K562 (cell line): ENCODE data around the gene OBSL1. TPM values are rescaled to one million over a fixed set of nuclear protein-coding genes. Genes with fewer than 3 reads are reported as not detected.

ENCODE experiments used
- ADNP ChIP-seq: fragments of 200-800 bp; sonication (Bioruptor generic); IDR thresholded peaks from 2 replicates; pipeline ENCODE4 v1.6.1; 2016; ENCODE audit warnings: missing genetic modification characterization, missing compliant biosample characterization
- CTBP1 ChIP-seq: fragments of 450-650 bp; IDR thresholded peaks from 2 replicates; pipeline ENCODE4 v1.6.1; 2016; ENCODE audit warnings: borderline replicate concordance
- HNRNPL ChIP-seq: fragments of 200-400 bp; formaldehyde crosslinking; IDR thresholded peaks from 2 replicates; pipeline ENCODE4 v1.6.1; 2017; ENCODE audit warnings: low read depth, mild to moderate bottlenecking, low read length
- RBM17 ChIP-seq: fragments of 200-400 bp; formaldehyde crosslinking; IDR thresholded peaks from 2 replicates; pipeline ENCODE4 v1.6.1; 2017; ENCODE audit warnings: low read depth, mild to moderate bottlenecking, low read length, borderline replicate concordance
- SFPQ ChIP-seq: fragments of 200-400 bp; formaldehyde crosslinking; IDR thresholded peaks from 2 replicates; pipeline ENCODE4 v1.6.1; 2017; ENCODE audit warnings: mild to moderate bottlenecking, low read depth, low read length, moderate library complexity
- SMAD3 ChIP-seq: fragments of 450-650 bp; formaldehyde crosslinking; conservative IDR thresholded peaks from 2 replicates; pipeline ENCODE4 v1.4.0; 2020; ENCODE audit warnings: mild to moderate bottlenecking
- SNIP1 ChIP-seq: fragments of 450-650 bp; IDR thresholded peaks from 2 replicates; pipeline ENCODE4 v1.7.1; 2017; ENCODE audit warnings: low read depth, mild to moderate bottlenecking
- TOE1 ChIP-seq, 2 experiments: fragments of 450-650 bp in 1 of 2; sonication (generic) in 1 of 2; formaldehyde crosslinking in 1 of 2; IDR thresholded peaks; 2 replicates each; pipeline versions ENCODE4 v1.7.1 to v1.8.0; 2016 to 2022; ENCODE audit warnings: borderline replicate concordance in 2 of 2, mild to moderate bottlenecking in 2 of 2, antibody characterized with exemption in 1 of 2, inconsistent platforms in 1 of 2, low read depth in 1 of 2, missing genetic modification reagents in 1 of 2, moderate library complexity in 1 of 2
- USF2 ChIP-seq: sonication (generic); formaldehyde crosslinking; IDR thresholded peaks from 2 replicates; pipeline ENCODE4 v1.5.0; 2020; ENCODE audit warnings: missing genetic modification reagents
- XRCC4 ChIP-seq: IDR thresholded peaks from one replicate; pipeline ENCODE4 v1.6.1; 2011; ENCODE audit not compliant: insufficient read depth, insufficient read length; ENCODE audit errors: extremely low read depth
- XRCC5 ChIP-seq: fragments of 200-400 bp; formaldehyde crosslinking; IDR thresholded peaks from 2 replicates; pipeline ENCODE4 v1.6.1; 2017; ENCODE audit warnings: low read depth, mild to moderate bottlenecking, low read length
- ZBTB12 ChIP-seq: fragments of 250-450 bp; sonication (Bioruptor Pico); IDR thresholded peaks from 2 replicates; pipeline ENCODE4 v1.4.0; 2020
- ZNF584 ChIP-seq: fragments of 200-800 bp; sonication (Bioruptor generic); IDR thresholded peaks from 2 replicates; pipeline ENCODE4 v1.6.1; 2016; ENCODE audit warnings: low read depth, mild to moderate bottlenecking, missing genetic modification characterization, missing compliant biosample characterization
- ZNF644 ChIP-seq: fragments of 200-800 bp; sonication (Bioruptor generic); IDR thresholded peaks from 2 replicates; pipeline ENCODE4 v1.6.1; 2016; ENCODE audit warnings: low read depth, missing genetic modification characterization, missing compliant biosample characterization
- ZNF740 ChIP-seq, 3 experiments: fragments of 200-800 bp in 1 of 3; sonication (Bioruptor generic) in 1 of 3; sonication (generic) in 1 of 3; formaldehyde crosslinking in 1 of 3; IDR thresholded peaks; 2 replicates each; pipeline versions ENCODE4 v1.6.1 to v1.8.0; 2016 to 2022; ENCODE audit warnings: mild to moderate bottlenecking in 2 of 3, missing compliant biosample characterization in 2 of 3, missing genetic modification characterization in 2 of 3, missing genetic modification reagents in 1 of 3
- polyA plus RNA-seq, 8 experiments: library from polyadenylated mRNA; depleted of rRNA in 4 of 8; stranded (reverse) in 5 of 8; unstranded in 3 of 8; fragments of >200 nt; fragmentation: Nextera tagmentation in 2 of 8; fragmentation: Illumina TruSeq in 1 of 8; extraction: Ambion mirVana in 2 of 8; extraction: Trizol in 1 of 8; gene quantifications; 2 replicates each; pipeline versions ENCODE4 v1.2.1 to v1.2.3, GENCODE V29; 2011 to 2014; ENCODE audit warnings: inconsistent platforms in 1 of 8, missing spikeins in 1 of 8
- total RNA-seq, 7 experiments: library from RNA; depleted of rRNA in 6 of 7; stranded (reverse); fragments of >200 nt in 6 of 7; fragmentation: Illumina TruSeq in 2 of 7; extraction: Trizol in 2 of 7; gene quantifications; 2 replicates each; pipeline versions ENCODE4 v1.2.1 to v1.2.3, GENCODE V29; 2011 to 2021; ENCODE audit warnings: low replicate concordance in 1 of 7

OBSL1 gene
- total and polyA plus RNA-seq, 9 of the 15 experiments (the other 6 are each of a cell fraction or from before 2014, with no cell fraction given): 1.2 to 26.6 (median 8.6) TPM

GRCh38 chr2:219572237-219573001 lies 1.1 kb upstream of the OBSL1 start, which contains the start of gene INHA (continued):
- no peak for TF ChIP-seq ZNF584 (CRISPR knock-in tag)
- TF ChIP-seq XRCC4: no peak
- no peak for TF ChIP-seq XRCC5
- no peak for TF ChIP-seq SNIP1
- TF ChIP-seq SFPQ: no peak
- peak; percentile 53; the same call in 1 of the 2 replicates for TF ChIP-seq ADNP (tag)
- 0 out of 2 replicates have a peak, but pooled peaks have one; percentile 35 for TF ChIP-seq HNRNPL
- TF ChIP-seq ZNF740 (CRISPR knock-in tag; IDR thresholded peaks at IDR 0.05): no peak
- TF ChIP-seq ZNF740 (tag; IDR thresholded peaks at IDR 0.05): no peak
- no peak for TF ChIP-seq USF2
- no peak for TF ChIP-seq SMAD3 (CRISPR knock-in tag)
- peak; percentile 31; the same call in 1 of the 2 replicates for TF ChIP-seq ZNF644
- TF ChIP-seq CTBP1: no peak
- TF ChIP-seq ZBTB12: no peak
- TF ChIP-seq RBM17: no peak
- TF ChIP-seq TOE1 (IDR thresholded peaks at IDR 0.05; ENCODE audit: borderline replicate concordance): peak; percentile 6; the same call in 1 of the 2 replicates
- no peak for TF ChIP-seq TOE1 (CRISPR knock-in tag; IDR thresholded peaks at IDR 0.05; ENCODE audit: borderline replicate concordance, low read depth)
